Activated T-helper 17 cell treated with anti-CD3 and anti-CD28 coated beads, Interleukin-2, amount 50 U/mL, for 72 hours (primary cell): ENCODE results near the gene CENPO. TPM values are rescaled to one million over a fixed set of nuclear protein-coding genes. Genes with fewer than 3 reads are reported as not detected.
"Not testable (repeated sequence)": the region's sequence is repeated elsewhere in the genome, so short reads cannot be mapped to it uniquely, and the experiment has no call there.

Experiments
- ATAC-seq: fragments of 150-1000 bp; cut with Tn5 transposase; replicated peaks from 2 replicates; pipeline ENCODE4 v1.10.0; 2021; ENCODE audit warnings: mild to moderate bottlenecking, moderate library complexity
- H3K27ac Mint-ChIP-seq: one replicate; pipeline ENCODE4 v1.8.0; 2022; ENCODE audit warnings: mixed read lengths
- H3K27me3 Mint-ChIP-seq: one replicate; pipeline ENCODE4 v1.8.0; 2022; ENCODE audit warnings: mixed read lengths
- H3K36me3 Mint-ChIP-seq: one replicate; pipeline ENCODE4 v1.8.0; 2022; ENCODE audit warnings: low read depth, mild to moderate bottlenecking, mixed read lengths
- H3K4me1 Mint-ChIP-seq: one replicate; pipeline ENCODE4 v1.8.0; 2022; ENCODE audit warnings: mixed read lengths
- H3K4me3 Mint-ChIP-seq: one replicate; pipeline ENCODE4 v1.8.0; 2022; ENCODE audit warnings: mild to moderate bottlenecking, mixed read lengths
- H3K9me3 Mint-ChIP-seq: one replicate; pipeline ENCODE4 v1.8.0; 2022; ENCODE audit warnings: mixed read lengths
- total RNA-seq, 2 donors: library from RNA; stranded (reverse); gene quantifications; one replicate each; pipeline ENCODE4 v1.2.3, GENCODE V29; 2022

Gene CENPO
- total RNA-seq, 2 donors from 2014 or later = 32.7 to 54.8 TPM

- no peaks in the 10 kb centered on the region for H3K27me3 Mint-ChIP-seq
- no peaks in the 10 kb centered on the region for H3K9me3 Mint-ChIP-seq
- H3K27ac Mint-ChIP-seq = peak overlapping the region; percentile 2
- no peak for ATAC-seq
- no peaks in the 10 kb centered on the region for H3K4me1 Mint-ChIP-seq
- peaks cover 43% of the 10 kb centered on the region for H3K36me3 Mint-ChIP-seq
- no peak overlapping the region for H3K4me3 Mint-ChIP-seq
These were observed 40.9 kb downstream of the CENPO start for GRCh38 chr2:24833821-24834732.

- ATAC-seq = no peak
- Mint-ChIP-seq H3K27ac (no peak overlapping the region), H3K27me3 (no peaks in the 10 kb centered on the region), H3K36me3 (peaks cover 46% of the 10 kb centered on the region), H3K4me1 (no peaks in the 10 kb centered on the region), H3K9me3 (no peaks in the 10 kb centered on the region), H3K4me3 (no peak overlapping the region)
These were observed 41.6 kb downstream of the CENPO start for GRCh38 chr2:24834733-24835395.

GRCh38 chr2:24835411-24835810, 42.2 kb downstream of the CENPO start:
- H3K4me1 Mint-ChIP-seq, ATAC-seq, H3K4me3 Mint-ChIP-seq, H3K27ac Mint-ChIP-seq, H3K9me3 Mint-ChIP-seq, H3K27me3 Mint-ChIP-seq: not testable (repeated sequence)
- peaks cover 46% of the 10 kb centered on the region for H3K36me3 Mint-ChIP-seq

- no peak overlapping the region for H3K4me3 Mint-ChIP-seq
- no peaks in the 10 kb centered on the region for H3K27me3 Mint-ChIP-seq
- peaks cover 46% of the 10 kb centered on the region for H3K36me3 Mint-ChIP-seq
- H3K4me1 Mint-ChIP-seq = no peaks in the 10 kb centered on the region
- H3K9me3 Mint-ChIP-seq = no peaks in the 10 kb centered on the region
- H3K27ac Mint-ChIP-seq = no peak overlapping the region
- ATAC-seq = no peak
These were observed 43.0 kb downstream of the CENPO start for GRCh38 chr2:24836206-24836605.

- H3K36me3 Mint-ChIP-seq = peaks cover 46% of the 10 kb centered on the region
- H3K27ac Mint-ChIP-seq = no peak overlapping the region
- H3K27me3 Mint-ChIP-seq = no peaks in the 10 kb centered on the region
- no peak for ATAC-seq
- no peaks in the 10 kb centered on the region for H3K9me3 Mint-ChIP-seq
- no peak overlapping the region for H3K4me3 Mint-ChIP-seq
- H3K4me1 Mint-ChIP-seq = no peaks in the 10 kb centered on the region
These were observed 43.5 kb downstream of the CENPO start for GRCh38 chr2:24836706-24837105.

GRCh38 chr2:24837996-24838513, 44.8 kb downstream of the CENPO start:
- Mint-ChIP-seq H3K36me3 (peaks cover 46% of the 10 kb centered on the region), H3K4me3 (no peak overlapping the region), H3K9me3 (no peaks in the 10 kb centered on the region), H3K4me1 (no peaks in the 10 kb centered on the region), H3K27me3 (no peaks in the 10 kb centered on the region), H3K27ac (no peak overlapping the region)
- ATAC-seq = no peak

- no peak for ATAC-seq
- Mint-ChIP-seq H3K27ac (no peak overlapping the region), H3K4me3 (no peak overlapping the region), H3K4me1 (peaks cover 2% of the 10 kb centered on the region), H3K36me3 (peaks cover 49% of the 10 kb centered on the region), H3K9me3 (no peaks in the 10 kb centered on the region), H3K27me3 (no peaks in the 10 kb centered on the region)
These were observed 45.3 kb downstream of the CENPO start for GRCh38 chr2:24838541-24838940.

- no peak for ATAC-seq
- Mint-ChIP-seq H3K36me3 (peaks cover 48% of the 10 kb centered on the region), H3K4me1 (peaks cover 5% of the 10 kb centered on the region), H3K27ac (no peak overlapping the region), H3K27me3 (no peaks in the 10 kb centered on the region), H3K4me3 (no peak overlapping the region), H3K9me3 (no peaks in the 10 kb centered on the region)
These were observed 46.5 kb downstream of the CENPO start for GRCh38 chr2:24839729-24840128.

GRCh38 chr2:24840164-24840869, 47.1 kb downstream of the CENPO start:
- Mint-ChIP-seq H3K4me3 (no peak overlapping the region), H3K27ac (no peak overlapping the region), H3K9me3 (no peaks in the 10 kb centered on the region), H3K27me3 (no peaks in the 10 kb centered on the region), H3K4me1 (peaks cover 5% of the 10 kb centered on the region), H3K36me3 (peaks cover 42% of the 10 kb centered on the region)
- ATAC-seq = no peak

GRCh38 chr2:24840962-24841945, 48.0 kb downstream of the CENPO start:
- no peak for ATAC-seq
- no peak overlapping the region for H3K27ac Mint-ChIP-seq
- no peak overlapping the region for H3K4me3 Mint-ChIP-seq
- peaks cover 5% of the 10 kb centered on the region for H3K4me1 Mint-ChIP-seq
- no peaks in the 10 kb centered on the region for H3K27me3 Mint-ChIP-seq
- H3K9me3 Mint-ChIP-seq = no peaks in the 10 kb centered on the region
- H3K36me3 Mint-ChIP-seq = peaks cover 33% of the 10 kb centered on the region

GRCh38 chr2:24842081-24843050, 49.1 kb downstream of the CENPO start:
- Mint-ChIP-seq H3K27ac (no peak overlapping the region), H3K4me3 (no peak overlapping the region), H3K4me1 (peaks cover 5% of the 10 kb centered on the region), H3K27me3 (no peaks in the 10 kb centered on the region), H3K36me3 (peaks cover 22% of the 10 kb centered on the region), H3K9me3 (no peaks in the 10 kb centered on the region)
- no peak for ATAC-seq

GRCh38 chr2:24843330-24843860, 50.2 kb downstream of the CENPO start:
- no peak overlapping the region for H3K4me3 Mint-ChIP-seq
- ATAC-seq = no peak

More at GRCh38 chr2:24843330-24843860, 50.2 kb downstream of the CENPO start:
- peaks cover 5% of the 10 kb centered on the region for H3K4me1 Mint-ChIP-seq
- peaks cover 15% of the 10 kb centered on the region for H3K36me3 Mint-ChIP-seq
- no peaks in the 10 kb centered on the region for H3K27me3 Mint-ChIP-seq
- H3K9me3 Mint-ChIP-seq = no peaks in the 10 kb centered on the region
- no peak overlapping the region for H3K27ac Mint-ChIP-seq
